PC-9 (cell line): ENCODE measurements around the gene PIAS3.

Experiments
- CTCF ChIP-seq: fragments of 200-600 bp; sonication (generic); conservative IDR thresholded peaks from 2 replicates; pipeline ENCODE4 v1.6.1; 2017; ENCODE audit warnings: mixed run types, antibody characterized with exemption, mild to moderate bottlenecking, moderate library complexity
- EZH2 ChIP-seq: fragments of 200-600 bp; sonication (generic); IDR thresholded peaks from 2 replicates; pipeline ENCODE4 v1.8.0; 2017; ENCODE audit warnings: antibody characterized with exemption, low read depth

- TF ChIP-seq CTCF (no peak), EZH2 (no peak)
Observed at GRCh38 chr1:145857170-145857569, 1.7 kb downstream of the PIAS3 start.
